H9 (cell line): ENCODE results near the gene HDC. TPM values are rescaled to one million over a fixed set of nuclear protein-coding genes. Genes with fewer than 3 reads are reported as not detected.

Experiments
- DNase-seq: peaks from one replicate; pipeline ENCODE4 v3.0.0-alpha.2; 2017
- H2AFZ ChIP-seq: one replicate; pipeline ENCODE4 v1.6.1; 2013; ENCODE audit warnings: mild to moderate bottlenecking, low read length, control low read depth, moderate library complexity
- H2AK5ac ChIP-seq: 2 replicates; pipeline ENCODE4 v1.6.1; 2013; ENCODE audit warnings: low read length, control low read depth, mixed read lengths; ENCODE audit not compliant: insufficient read length
- H2BK120ac ChIP-seq: one replicate; pipeline ENCODE4 v1.6.1; 2013; ENCODE audit warnings: low read depth, mild to moderate bottlenecking, low read length, control low read depth, inconsistent platforms; ENCODE audit not compliant: poor library complexity, severe bottlenecking
- H2BK12ac ChIP-seq: 2 replicates; pipeline ENCODE4 v1.6.1; 2013; ENCODE audit warnings: low read length, control low read depth, mixed read lengths, low read depth; ENCODE audit not compliant: insufficient read length
- H2BK15ac ChIP-seq: 2 replicates; pipeline ENCODE4 v1.6.1; 2013; ENCODE audit warnings: low read depth, low read length, control low read depth
- H2BK20ac ChIP-seq: one replicate; pipeline ENCODE4 v1.6.1; 2013; ENCODE audit warnings: low read depth, mild to moderate bottlenecking, low read length, control low read depth, inconsistent platforms; ENCODE audit not compliant: poor library complexity, severe bottlenecking
- H2BK5ac ChIP-seq: 2 replicates; pipeline ENCODE4 v1.6.1; 2013; ENCODE audit warnings: low read length, control low read depth, mixed read lengths; ENCODE audit not compliant: insufficient read length
- H3K14ac ChIP-seq: 2 replicates; pipeline ENCODE4 v1.6.1; 2013; ENCODE audit warnings: low read length, control low read depth; ENCODE audit not compliant: insufficient read depth
- H3K18ac ChIP-seq: 2 replicates; pipeline ENCODE4 v1.6.1; 2013; ENCODE audit warnings: low read depth, mild to moderate bottlenecking, mixed read lengths, low read length, control low read depth; ENCODE audit not compliant: insufficient read length
- H3K23ac ChIP-seq: 2 replicates; pipeline ENCODE4 v1.6.1; 2013; ENCODE audit warnings: low read length, control low read depth, mixed read lengths, low read depth; ENCODE audit not compliant: insufficient read length
- H3K23me2 ChIP-seq: 2 replicates; pipeline ENCODE4 v1.6.1; 2013; ENCODE audit warnings: low read depth, mild to moderate bottlenecking, mixed read lengths, low read length, control low read depth; ENCODE audit not compliant: insufficient read length, poor library complexity, severe bottlenecking
- H3K27ac ChIP-seq: 2 replicates; pipeline ENCODE4 v1.5.1; 2013; ENCODE audit warnings: low read length, control low read depth, mixed read lengths, low read depth; ENCODE audit not compliant: insufficient read length
- H3K27me3 ChIP-seq: 2 replicates; pipeline ENCODE4 v1.6.1; 2013; ENCODE audit warnings: low read length, control low read depth, inconsistent platforms; ENCODE audit not compliant: insufficient read depth
- H3K4ac ChIP-seq: 2 replicates; pipeline ENCODE4 v1.6.1; 2013; ENCODE audit warnings: low read depth, mild to moderate bottlenecking, control low read depth, inconsistent platforms, low read length, moderate library complexity
- H3K4me1 ChIP-seq: 2 replicates; pipeline ENCODE4 v1.6.1; 2013; ENCODE audit warnings: low read length, control low read depth, inconsistent platforms; ENCODE audit not compliant: insufficient read depth
- H3K4me2 ChIP-seq: 2 replicates; pipeline ENCODE4 v1.6.1; 2013; ENCODE audit warnings: low read length, control low read depth, mixed read lengths; ENCODE audit not compliant: insufficient read length, insufficient read depth
- H3K56ac ChIP-seq: 2 replicates; pipeline ENCODE4 v1.6.1; 2013; ENCODE audit warnings: low read depth, mild to moderate bottlenecking, mixed read lengths, low read length, control low read depth; ENCODE audit not compliant: insufficient read length
- H3K79me1 ChIP-seq: 2 replicates; pipeline ENCODE4 v1.6.1; 2013; ENCODE audit warnings: low read depth, mild to moderate bottlenecking, moderate library complexity, low read length, control low read depth, inconsistent platforms; ENCODE audit not compliant: insufficient read depth, poor library complexity, severe bottlenecking
- H3K79me2 ChIP-seq: 2 replicates; pipeline ENCODE4 v1.6.1; 2013; ENCODE audit warnings: low read length, control low read depth, inconsistent platforms; ENCODE audit not compliant: insufficient read depth
- H3K9ac ChIP-seq: 2 replicates; pipeline ENCODE4 v1.6.1; 2013; ENCODE audit warnings: low read length, control low read depth, mixed read lengths; ENCODE audit not compliant: insufficient read length; ENCODE audit errors: extremely low read depth
- H3K9me3 ChIP-seq: one replicate; pipeline ENCODE4 v1.6.1; 2013; ENCODE audit warnings: low read depth, low read length, inconsistent platforms; ENCODE audit not compliant: control insufficient read depth
- H3T11ph ChIP-seq: one replicate; pipeline ENCODE4 v1.6.1; 2013; ENCODE audit warnings: mild to moderate bottlenecking, low read length, control low read depth, inconsistent platforms
- H4K20me1 ChIP-seq: one replicate; pipeline ENCODE4 v1.6.1; 2013; ENCODE audit not compliant: control insufficient read depth, insufficient read length, insufficient read depth
- H4K5ac ChIP-seq: 2 replicates; pipeline ENCODE4 v1.6.1; 2013; ENCODE audit warnings: low read depth, mild to moderate bottlenecking, mixed read lengths, low read length, control low read depth; ENCODE audit not compliant: insufficient read length
- H4K8ac ChIP-seq: replicated peaks from 2 replicates; pipeline ENCODE4 v1.6.1; 2013; ENCODE audit warnings: low read length, control low read depth, mixed read lengths, low read depth; ENCODE audit not compliant: insufficient read length
- H4K91ac ChIP-seq: 2 replicates; pipeline ENCODE4 v1.6.1; 2013; ENCODE audit warnings: low read depth, mild to moderate bottlenecking, moderate library complexity, mixed read lengths, low read length, control low read depth; ENCODE audit not compliant: insufficient read length
- H3K27ac Mint-ChIP-seq, 3 experiments: 2 replicates in 2 of 3; 3 replicates in 1 of 3; pipeline ENCODE4 v1.8.0; 2020 to 2021; ENCODE audit warnings: mixed read lengths in 3 of 3, mild to moderate bottlenecking in 1 of 3, moderate library complexity in 1 of 3
- H3K27me3 Mint-ChIP-seq: 2 replicates; pipeline ENCODE4 v1.8.0; 2021; ENCODE audit warnings: low read depth, mild to moderate bottlenecking, moderate library complexity, mixed read lengths
- H3K36me3 Mint-ChIP-seq, 3 experiments: 2 replicates in 2 of 3; 3 replicates in 1 of 3; pipeline ENCODE4 v1.8.0; 2020 to 2021; ENCODE audit warnings: low read depth in 3 of 3, mixed read lengths in 3 of 3; ENCODE audit not compliant: insufficient read depth in 1 of 3
- H3K4me1 Mint-ChIP-seq, 2 experiments: 2 replicates each; pipeline ENCODE4 v1.8.0; 2020; ENCODE audit warnings: mixed read lengths in 2 of 2
- H3K4me3 Mint-ChIP-seq, 2 experiments: 2 replicates in 1 of 2; 3 replicates in 1 of 2; pipeline ENCODE4 v1.8.0; 2020 to 2021; ENCODE audit warnings: mild to moderate bottlenecking in 2 of 2, mixed read lengths in 2 of 2, moderate library complexity in 1 of 2
- H3K9me3 Mint-ChIP-seq, 2 experiments: 2 replicates in 1 of 2; 3 replicates in 1 of 2; pipeline ENCODE4 v1.8.0; 2020; ENCODE audit warnings: mild to moderate bottlenecking in 2 of 2, mixed read lengths in 2 of 2, moderate library complexity in 1 of 2
- WGBS: extraction: QIAGEN DNeasy Blood & Tissue Kit; methylation state at CpG from one replicate; pipeline ENCODE4 v1.1.7; 2013; ENCODE audit warnings: missing lambda C conversion rate, low lambda C conversion rate, mixed read lengths; ENCODE audit not compliant: insufficient read length; ENCODE audit errors: extremely low coverage; 5-methylcytosine and 5-hydroxymethylcytosine counted together
- total RNA-seq: library from RNA; stranded (reverse); gene quantifications from 2 replicates; pipeline ENCODE4 v1.2.1, GENCODE V29; 2021
- TF ChIP-seq, protein P1 (sequence below): fragments of 200-600 bp; sonication (generic); conservative IDR thresholded peaks from 3 replicates; pipeline ENCODE4 v1.8.0; 2021; ENCODE audit warnings: antibody characterized with exemption, mild to moderate bottlenecking

The HDC gene
- total RNA-seq, 1 experiment from 2014 or later, result not detected

DNA sequence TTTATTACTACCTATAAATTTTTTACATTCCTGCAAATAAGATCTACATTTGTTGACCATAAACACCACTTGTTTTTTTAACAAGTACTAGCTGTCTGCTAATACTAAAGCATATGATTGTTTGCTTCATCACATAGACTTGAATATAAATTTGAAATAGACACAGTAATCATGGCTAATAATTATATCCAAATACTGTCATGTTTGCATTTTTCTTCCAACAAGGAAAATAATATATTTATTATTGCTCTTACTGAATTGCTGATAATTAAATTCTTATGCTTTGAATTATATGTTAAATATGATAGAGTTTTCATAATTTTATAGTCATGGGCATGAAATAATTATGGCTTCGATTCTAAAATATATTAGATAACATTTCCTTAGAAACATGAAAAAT, 40.5 kb downstream of the HDC start:
- no peaks in the 10 kb centered on the region for H3K27me3 Mint-ChIP-seq
- H2BK5ac ChIP-seq, result no peak overlapping the region
- no peaks in the 10 kb centered on the region for H3K23me2 ChIP-seq
- H4K20me1 ChIP-seq, result no peaks in the 10 kb centered on the region
- TF ChIP-seq, protein P1, sequence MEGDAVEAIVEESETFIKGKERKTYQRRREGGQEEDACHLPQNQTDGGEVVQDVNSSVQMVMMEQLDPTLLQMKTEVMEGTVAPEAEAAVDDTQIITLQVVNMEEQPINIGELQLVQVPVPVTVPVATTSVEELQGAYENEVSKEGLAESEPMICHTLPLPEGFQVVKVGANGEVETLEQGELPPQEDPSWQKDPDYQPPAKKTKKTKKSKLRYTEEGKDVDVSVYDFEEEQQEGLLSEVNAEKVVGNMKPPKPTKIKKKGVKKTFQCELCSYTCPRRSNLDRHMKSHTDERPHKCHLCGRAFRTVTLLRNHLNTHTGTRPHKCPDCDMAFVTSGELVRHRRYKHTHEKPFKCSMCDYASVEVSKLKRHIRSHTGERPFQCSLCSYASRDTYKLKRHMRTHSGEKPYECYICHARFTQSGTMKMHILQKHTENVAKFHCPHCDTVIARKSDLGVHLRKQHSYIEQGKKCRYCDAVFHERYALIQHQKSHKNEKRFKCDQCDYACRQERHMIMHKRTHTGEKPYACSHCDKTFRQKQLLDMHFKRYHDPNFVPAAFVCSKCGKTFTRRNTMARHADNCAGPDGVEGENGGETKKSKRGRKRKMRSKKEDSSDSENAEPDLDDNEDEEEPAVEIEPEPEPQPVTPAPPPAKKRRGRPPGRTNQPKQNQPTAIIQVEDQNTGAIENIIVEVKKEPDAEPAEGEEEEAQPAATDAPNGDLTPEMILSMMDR, result no peak
- no peak overlapping the region for H3T11ph ChIP-seq
- H3K79me2 ChIP-seq, result no peaks in the 10 kb centered on the region
- no peaks in the 10 kb centered on the region for H3K9me3 Mint-ChIP-seq
- no peak overlapping the region for H3K23ac ChIP-seq
- H3K4me2 ChIP-seq, result no peak overlapping the region
- H3K4me1 Mint-ChIP-seq, result no peaks in the 10 kb centered on the region
- no peak overlapping the region for H4K5ac ChIP-seq
- no peak overlapping the region for H2AK5ac ChIP-seq
- no peak overlapping the region for H3K27ac Mint-ChIP-seq
- no peak overlapping the region for H3K4ac ChIP-seq
- H3K79me1 ChIP-seq, result no peaks in the 10 kb centered on the region
- no peak overlapping the region for H3K27ac ChIP-seq
- H3K4me1 ChIP-seq, result no peaks in the 10 kb centered on the region
- no peak overlapping the region for H3K9ac ChIP-seq
- H2AFZ ChIP-seq, result no peak overlapping the region
- H3K36me3 Mint-ChIP-seq, result no peaks in the 10 kb centered on the region; a peak in 2 of 7 replicates
- no peaks in the 10 kb centered on the region for H3K27me3 ChIP-seq
- WGBS, result no CpG with 5 or more reads among the region's 1 CpG
- no peak overlapping the region for H4K91ac ChIP-seq
- no peak overlapping the region for H4K8ac ChIP-seq
- H2BK12ac ChIP-seq, result no peak overlapping the region
- no peak for DNase-seq
- no peak overlapping the region for H3K14ac ChIP-seq
- H3K9me3 ChIP-seq, result no peaks in the 10 kb centered on the region
- H3K4me3 Mint-ChIP-seq, result no peak overlapping the region
- H3K56ac ChIP-seq, result no peak overlapping the region
- H2BK20ac ChIP-seq, result no peak overlapping the region
- H3K18ac ChIP-seq, result no peak overlapping the region
- no peak overlapping the region for H2BK15ac ChIP-seq
- no peak overlapping the region for H2BK120ac ChIP-seq
